ENCODE results near the gene DNAH14.
A peak's percentile ranks its signal among the peaks of the same experiment; 100 is the strongest.

The DNAH14 gene

DNA sequence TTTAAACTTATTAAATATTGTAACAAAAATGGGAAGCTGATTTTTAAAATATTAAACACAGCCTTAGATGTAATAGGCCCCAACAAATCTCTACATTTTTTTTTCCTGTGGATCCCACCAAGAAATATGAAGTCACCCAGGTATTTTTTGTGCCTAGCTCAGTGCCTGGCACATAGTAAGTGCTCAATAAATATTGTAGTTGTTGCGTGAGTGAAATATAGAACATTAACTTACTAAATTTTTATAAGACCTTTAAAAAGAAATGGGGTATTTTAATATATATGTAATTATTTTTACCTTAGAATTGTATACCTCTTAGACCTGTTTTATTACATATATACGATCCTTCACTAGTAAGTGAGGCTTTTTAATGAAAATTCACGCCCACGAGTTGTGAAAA lies 569 bp upstream of the DNAH14 start:
- Histone ChIP-seq H3K9ac (no peak overlapping the region), H3K79me2 (no peaks in the 10 kb centered on the region), H2AFZ (peak overlapping the region; percentile 60), H3K27me3 (ENCODE audit: control insufficient read depth, insufficient read depth, low read length) (no peaks in the 10 kb centered on the region), H3K36me3 (ENCODE audit: control insufficient read depth, insufficient read depth, low read length) (no peaks in the 10 kb centered on the region), H3K4me1 (no peaks in the 10 kb centered on the region), H3K9me3 (ENCODE audit: control insufficient read depth, low read length) (no peaks in the 10 kb centered on the region), H3K4me2 (ENCODE audit: low read length) (peak overlapping the region; percentile 81), H3K27ac (no peak overlapping the region), H3K4me3 (ENCODE audit: low read depth, low read length) (peak overlapping the region; percentile 66)
- TF ChIP-seq, protein P1, sequence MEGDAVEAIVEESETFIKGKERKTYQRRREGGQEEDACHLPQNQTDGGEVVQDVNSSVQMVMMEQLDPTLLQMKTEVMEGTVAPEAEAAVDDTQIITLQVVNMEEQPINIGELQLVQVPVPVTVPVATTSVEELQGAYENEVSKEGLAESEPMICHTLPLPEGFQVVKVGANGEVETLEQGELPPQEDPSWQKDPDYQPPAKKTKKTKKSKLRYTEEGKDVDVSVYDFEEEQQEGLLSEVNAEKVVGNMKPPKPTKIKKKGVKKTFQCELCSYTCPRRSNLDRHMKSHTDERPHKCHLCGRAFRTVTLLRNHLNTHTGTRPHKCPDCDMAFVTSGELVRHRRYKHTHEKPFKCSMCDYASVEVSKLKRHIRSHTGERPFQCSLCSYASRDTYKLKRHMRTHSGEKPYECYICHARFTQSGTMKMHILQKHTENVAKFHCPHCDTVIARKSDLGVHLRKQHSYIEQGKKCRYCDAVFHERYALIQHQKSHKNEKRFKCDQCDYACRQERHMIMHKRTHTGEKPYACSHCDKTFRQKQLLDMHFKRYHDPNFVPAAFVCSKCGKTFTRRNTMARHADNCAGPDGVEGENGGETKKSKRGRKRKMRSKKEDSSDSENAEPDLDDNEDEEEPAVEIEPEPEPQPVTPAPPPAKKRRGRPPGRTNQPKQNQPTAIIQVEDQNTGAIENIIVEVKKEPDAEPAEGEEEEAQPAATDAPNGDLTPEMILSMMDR (IDR thresholded peaks at IDR 0.05), result no peak

- H3K4me3 ChIP-seq (ENCODE audit: low read depth, low read length), result no peak overlapping the region
These were observed 2.1 kb downstream of the DNAH14 start for GRCh38 chr1:224931605-224932004.

DNA sequence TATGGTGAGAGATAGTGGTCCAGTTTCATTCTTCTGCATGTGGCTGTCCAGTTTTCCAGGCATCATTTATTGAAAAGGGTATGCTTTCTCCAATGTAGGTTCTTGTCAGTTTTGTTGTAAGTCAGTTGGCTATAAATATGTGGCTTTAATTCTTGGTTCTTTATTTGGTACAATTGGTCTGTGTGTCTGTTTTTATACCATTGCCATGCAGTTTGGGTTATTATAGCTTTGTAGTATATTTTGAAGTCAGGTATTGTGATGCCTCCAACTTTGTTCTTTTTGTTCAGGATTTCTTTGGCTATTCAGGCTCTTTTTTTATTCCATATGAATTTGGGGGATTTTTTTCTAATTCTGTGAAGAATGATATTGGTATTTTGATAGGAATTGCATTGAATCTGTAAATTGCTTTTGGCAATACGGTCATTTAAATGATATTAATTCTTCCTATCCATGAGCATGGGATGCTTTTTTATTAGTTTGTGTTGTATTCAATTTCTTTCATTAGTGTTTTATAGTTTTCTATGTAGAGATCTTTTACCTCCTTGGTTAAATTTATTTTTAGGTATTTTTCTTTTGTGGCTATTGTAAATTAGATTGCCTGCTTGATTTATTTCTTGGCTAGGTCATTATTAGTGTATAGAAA lies 3.3 kb downstream of the DNAH14 start:
- H3K79me2 ChIP-seq, result no peaks in the 10 kb centered on the region
- no peak overlapping the region for H2AFZ ChIP-seq
- H3K4me3 ChIP-seq (ENCODE audit: low read depth, low read length), result no peak overlapping the region
- no peaks in the 10 kb centered on the region for H3K36me3 ChIP-seq (ENCODE audit: control insufficient read depth, insufficient read depth, low read length)
- H3K27me3 ChIP-seq (ENCODE audit: control insufficient read depth, insufficient read depth, low read length), result no peaks in the 10 kb centered on the region
- TF ChIP-seq, protein P1 (IDR thresholded peaks at IDR 0.05), result no peak
- H3K4me1 ChIP-seq, result no peaks in the 10 kb centered on the region
- H3K4me2 ChIP-seq (ENCODE audit: low read length), result no peak overlapping the region
- H3K9me3 ChIP-seq (ENCODE audit: control insufficient read depth, low read length), result no peaks in the 10 kb centered on the region
- no peak overlapping the region for H3K9ac ChIP-seq
- H3K27ac ChIP-seq, result no peak overlapping the region

More at GRCh38 chr1:224931605-224932004, 2.1 kb downstream of the DNAH14 start:
- H3K79me2 ChIP-seq, result no peaks in the 10 kb centered on the region
- H3K27me3 ChIP-seq (ENCODE audit: control insufficient read depth, insufficient read depth, low read length), result no peaks in the 10 kb centered on the region
- no peak overlapping the region for H3K9ac ChIP-seq
- TF ChIP-seq, protein P1 (IDR thresholded peaks at IDR 0.05), result no peak
- no peak overlapping the region for H3K27ac ChIP-seq
- no peaks in the 10 kb centered on the region for H3K9me3 ChIP-seq (ENCODE audit: control insufficient read depth, low read length)
- no peaks in the 10 kb centered on the region for H3K4me1 ChIP-seq
- H3K4me2 ChIP-seq (ENCODE audit: low read length), result no peak overlapping the region
- H3K36me3 ChIP-seq (ENCODE audit: control insufficient read depth, insufficient read depth, low read length), result no peaks in the 10 kb centered on the region
- no peak overlapping the region for H2AFZ ChIP-seq

GRCh38 chr1:224933584-224933983 lies 4.1 kb downstream of the DNAH14 start:
- H3K9me3 ChIP-seq (ENCODE audit: control insufficient read depth, low read length), result no peaks in the 10 kb centered on the region
- H3K79me2 ChIP-seq, result no peaks in the 10 kb centered on the region
- H3K9ac ChIP-seq, result no peak overlapping the region
- H2AFZ ChIP-seq, result no peak overlapping the region
- H3K4me3 ChIP-seq (ENCODE audit: low read depth, low read length), result no peak overlapping the region
- H3K36me3 ChIP-seq (ENCODE audit: control insufficient read depth, insufficient read depth, low read length), result no peaks in the 10 kb centered on the region
- TF ChIP-seq, protein P1 (IDR thresholded peaks at IDR 0.05), result no peak
- no peak overlapping the region for H3K27ac ChIP-seq
- H3K4me2 ChIP-seq (ENCODE audit: low read length), result no peak overlapping the region
- no peaks in the 10 kb centered on the region for H3K27me3 ChIP-seq (ENCODE audit: control insufficient read depth, insufficient read depth, low read length)
- H3K4me1 ChIP-seq, result no peaks in the 10 kb centered on the region

DNA sequence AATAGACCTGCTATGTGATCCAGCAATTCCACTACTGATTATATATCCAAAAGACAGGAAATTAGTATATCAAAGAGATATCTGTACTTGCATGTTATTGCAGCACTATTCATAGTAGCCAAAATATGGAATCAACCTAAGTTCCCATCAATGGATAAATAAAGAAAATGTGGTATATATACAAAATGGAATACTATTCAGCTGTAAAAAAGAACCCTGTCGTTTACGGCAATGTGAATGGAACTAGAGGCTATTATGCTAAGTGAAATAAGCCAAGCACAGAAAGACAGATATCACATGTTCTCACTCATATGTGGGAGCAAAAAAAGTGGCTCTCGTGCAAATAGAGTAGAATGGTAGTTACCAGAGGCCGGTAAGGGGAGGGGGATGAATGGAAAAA lies 9.2 kb downstream of the DNAH14 start:
- H3K79me2 ChIP-seq, result no peaks in the 10 kb centered on the region
- no peak overlapping the region for H3K4me3 ChIP-seq (ENCODE audit: low read depth, low read length)
- no peaks in the 10 kb centered on the region for H3K27me3 ChIP-seq (ENCODE audit: control insufficient read depth, insufficient read depth, low read length)
- H3K4me2 ChIP-seq (ENCODE audit: low read length), result no peak overlapping the region
- H3K4me1 ChIP-seq, result no peaks in the 10 kb centered on the region
- H2AFZ ChIP-seq, result no peak overlapping the region
- no peaks in the 10 kb centered on the region for H3K9me3 ChIP-seq (ENCODE audit: control insufficient read depth, low read length)
- TF ChIP-seq, protein P1 (IDR thresholded peaks at IDR 0.05), result no peak
- no peak overlapping the region for H3K9ac ChIP-seq
- no peaks in the 10 kb centered on the region for H3K36me3 ChIP-seq (ENCODE audit: control insufficient read depth, insufficient read depth, low read length)
- H3K27ac ChIP-seq, result no peak overlapping the region
